Heart right ventricle (tissue), 16 donors: ENCODE data around the gene SH3RF1. TPM values are rescaled to one million over a fixed set of nuclear protein-coding genes. Genes with fewer than 3 reads are reported as not detected.

Experiments used
- ATAC-seq, 8 donors: fragments of 200-7000 bp; cut with Tn5 transposase; one replicate each; pipeline ENCODE4 v1.9.1; 2020; ENCODE audit warnings: mild to moderate bottlenecking in 8 of 8, moderate library complexity in 8 of 8, moderate number of reproducible peaks in 1 of 8
- DNase-seq, 2 donors: peaks; one replicate each; pipeline ENCODE4 v3.0.0-alpha.2; 2020
- H3K27ac ChIP-seq, 10 donors: fragments of 200-600 bp; sonication (generic) in 2 of 10; one replicate each; pipeline versions ENCODE4 v1.5.0 to v1.8.0; 2020 to 2022; ENCODE audit warnings: mild to moderate bottlenecking in 3 of 10
- H3K27me3 ChIP-seq, 7 donors: fragments of 200-600 bp; one replicate each; pipeline ENCODE4 v1.8.0; 2021 to 2022; ENCODE audit warnings: mild to moderate bottlenecking in 2 of 7
- H3K36me3 ChIP-seq, 9 donors: fragments of 200-600 bp; sonication (generic) in 1 of 9; one replicate each; pipeline versions ENCODE4 v1.5.0 to v1.8.0; 2020 to 2022; ENCODE audit warnings: mild to moderate bottlenecking in 2 of 9
- H3K4me1 ChIP-seq, 9 donors: fragments of 200-600 bp; sonication (generic) in 1 of 9; one replicate each; pipeline versions ENCODE4 v1.5.0 to v1.8.0; 2020 to 2022; ENCODE audit warnings: mild to moderate bottlenecking in 4 of 9
- H3K4me3 ChIP-seq, 10 donors: fragments of 200-600 bp; sonication (generic) in 2 of 10; one replicate each; pipeline versions ENCODE4 v1.5.0 to v1.8.0; 2020 to 2022; ENCODE audit warnings: mild to moderate bottlenecking in 7 of 10, moderate library complexity in 2 of 10
- H3K9me3 ChIP-seq, 11 donors: fragments of 200-600 bp in 10 of 11; sonication (generic) in 2 of 11; one replicate each; pipeline versions ENCODE4 v1.5.0 to v1.8.0; 2013 to 2022; ENCODE audit warnings: mild to moderate bottlenecking in 2 of 11, control low read depth in 1 of 11, moderate library complexity in 1 of 11
- WGBS, 2 donors: extraction: QIAGEN DNeasy Blood & Tissue Kit; methylation state at CpG; one replicate each; pipeline ENCODE4 v1.1.7; 2013; ENCODE audit warnings: inconsistent platforms in 1 of 2; 5-methylcytosine and 5-hydroxymethylcytosine counted together
- intact Hi-C, 10 donors: fragments of 100-400 bp; cut with DNase I; formaldehyde crosslinking; loops; one replicate each; pipeline versions ENCODE4 v1.11.1 to v1.14.2; 2022
- polyA plus RNA-seq, 2 donors: library from polyadenylated mRNA; stranded (reverse); fragments of 200-250 nt; gene quantifications; one replicate each; pipeline ENCODE4 v1.2.3, GENCODE V29; 2013
- total RNA-seq, 10 donors: library from RNA; stranded (reverse); fragmentation: NEBNext Ultra II Directional in 3 of 10; extraction: Animal tissue kit (Norgen Biotek cat#: 25700) in 3 of 10; gene quantifications; one replicate each; pipeline versions ENCODE4 v1.2.1 to v1.2.4, GENCODE V29; 2021 to 2023
- TF ChIP-seq, protein P1 (sequence below), 9 donors: fragments of 200-600 bp; sonication (generic) in 2 of 9; IDR thresholded peaks; one replicate each; pipeline versions ENCODE4 v1.5.0 to v1.8.0; 2021 to 2022; ENCODE audit warnings: antibody characterized with exemption in 9 of 9, mild to moderate bottlenecking in 5 of 9, moderate library complexity in 1 of 9
- donor health status: Arrhythmogenic right ventricular cardiomyopathy.
- donor health status: ischemic (EF 13 %, LVEDD 7.1; RV severe dilation, severe dysfunction).
- donor health status: healthy with polysubstance abuse.
- donor health status: DM: no; HTN: yes; CAD: no.
- donor health status: DM: no; HTN: no; CAD: no.
- donor health status: ischemic (EF 25% LVEDD 6.9; RV normal size, moderate dysfunction).
- donor health status: ischemic (EF 25% LVEDD 5.7; RV mildly dilated, moderate dysfunction).
- donor health status: healthy.
- donor health status: DM: yes; HTN: yes; CAD: no.
- donor health status: Ischemic cardiomyopathy.
- donor health status: ischemic (EF 35%, LVEDD 5.7; RV mildly dilated, moderate dysfunction).
- donor health status: nonischemic (EF 11% LVEDD 7.7; RV severe dilation, severe dysfunction).
- donor health status: DM: yes; HTN: yes; CAD: no.
- donor health status: PGD.
- donor health status: ischemic (EF 29% LVEDD 5.4; RV normal size, mild dysfunction).
- donor health status: nonischemic (EF 23%, LVEDD 6.1; RV moderate dilation, normal function).

Gene SH3RF1
- total and polyA plus RNA-seq, 12 donors, result 2.6 to 11.7 (median 8.9) TPM

DNA sequence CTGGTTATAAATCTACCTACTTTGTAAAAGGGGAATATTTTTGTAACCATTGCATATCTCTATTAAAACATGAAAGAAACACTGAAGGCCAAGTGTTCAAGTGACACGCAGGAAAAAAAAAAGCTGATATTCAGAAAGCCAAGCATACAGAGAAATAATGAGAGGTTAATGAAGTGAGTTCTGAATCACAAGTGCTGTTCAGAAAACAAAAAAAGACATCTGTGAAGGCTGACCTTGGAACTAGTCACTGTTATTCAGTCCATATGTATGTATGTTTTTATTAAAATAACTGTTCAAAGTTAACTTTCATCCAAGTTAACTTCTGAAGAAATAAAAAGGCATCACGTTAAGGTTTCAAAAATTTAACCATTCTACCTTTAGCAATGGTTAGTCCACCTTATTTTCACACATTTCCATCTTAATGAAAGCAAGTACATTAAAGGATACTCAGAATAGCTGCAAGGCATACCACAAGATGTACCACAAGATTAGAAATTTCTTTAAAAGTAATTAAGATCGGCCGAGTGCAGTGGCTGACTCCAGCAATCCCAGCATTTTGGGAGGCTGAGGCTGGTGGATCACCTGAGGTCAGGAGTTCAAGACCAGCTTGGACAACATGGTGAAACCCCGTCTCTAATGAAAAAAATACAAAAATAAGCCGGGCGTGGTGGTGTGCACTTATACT, 31.4 kb downstream of the SH3RF1 start:
- H3K9me3 ChIP-seq, result no peaks in the 10 kb centered on the region
- H3K4me1 ChIP-seq, result peaks cover 11 to 63% (median 46%) of the 10 kb centered on the region in 9 donors
- DNase-seq (no peak), ATAC-seq (no peak)
- H3K36me3 ChIP-seq, result no peaks in the 10 kb centered on the region
- WGBS, 2 donors, result 82 to 84% methylated on average over 7 of the region's 7 CpGs
- intact Hi-C loops, result no loop called here
- TF ChIP-seq, protein P1, sequence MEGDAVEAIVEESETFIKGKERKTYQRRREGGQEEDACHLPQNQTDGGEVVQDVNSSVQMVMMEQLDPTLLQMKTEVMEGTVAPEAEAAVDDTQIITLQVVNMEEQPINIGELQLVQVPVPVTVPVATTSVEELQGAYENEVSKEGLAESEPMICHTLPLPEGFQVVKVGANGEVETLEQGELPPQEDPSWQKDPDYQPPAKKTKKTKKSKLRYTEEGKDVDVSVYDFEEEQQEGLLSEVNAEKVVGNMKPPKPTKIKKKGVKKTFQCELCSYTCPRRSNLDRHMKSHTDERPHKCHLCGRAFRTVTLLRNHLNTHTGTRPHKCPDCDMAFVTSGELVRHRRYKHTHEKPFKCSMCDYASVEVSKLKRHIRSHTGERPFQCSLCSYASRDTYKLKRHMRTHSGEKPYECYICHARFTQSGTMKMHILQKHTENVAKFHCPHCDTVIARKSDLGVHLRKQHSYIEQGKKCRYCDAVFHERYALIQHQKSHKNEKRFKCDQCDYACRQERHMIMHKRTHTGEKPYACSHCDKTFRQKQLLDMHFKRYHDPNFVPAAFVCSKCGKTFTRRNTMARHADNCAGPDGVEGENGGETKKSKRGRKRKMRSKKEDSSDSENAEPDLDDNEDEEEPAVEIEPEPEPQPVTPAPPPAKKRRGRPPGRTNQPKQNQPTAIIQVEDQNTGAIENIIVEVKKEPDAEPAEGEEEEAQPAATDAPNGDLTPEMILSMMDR (IDR thresholded peaks at IDR 0.05), result no peak
- H3K27ac ChIP-seq, result no peak overlapping the region
- no peaks in the 10 kb centered on the region for H3K27me3 ChIP-seq
- H3K4me3 ChIP-seq, result no peak overlapping the region

DNA sequence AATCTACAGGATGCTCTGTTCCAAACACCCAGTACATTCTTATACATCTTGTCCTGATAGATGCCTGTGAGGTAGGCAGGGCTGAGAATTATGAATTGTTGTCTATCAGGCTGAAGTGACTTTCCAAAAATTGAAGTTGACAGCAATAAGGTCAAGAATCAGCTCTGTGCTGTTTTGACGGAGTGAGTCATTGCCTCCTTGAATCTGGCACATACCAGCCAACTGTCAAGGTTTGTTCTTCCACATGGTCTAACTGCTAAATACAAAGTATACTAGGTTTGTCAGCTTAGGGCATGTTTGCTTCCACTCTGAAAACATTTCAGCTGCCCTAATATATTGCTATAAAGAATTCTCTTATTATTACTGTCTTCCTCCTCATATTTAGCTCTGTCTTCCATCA, 32.3 kb downstream of the SH3RF1 start:
- ATAC-seq (peak in 6 of 8 donors; percentile 66 to 91 (median 78)), DNase-seq (peak in 1 of 2 donors; percentile 11)
- Histone ChIP-seq H3K4me1 (peaks cover 11 to 58% (median 43%) of the 10 kb centered on the region in 9 donors), H3K27ac (peak overlapping the region in 3 of 10 donors; percentile 9 to 24 (median 16)), H3K36me3 (no peaks in the 10 kb centered on the region), H3K27me3 (no peaks in the 10 kb centered on the region), H3K4me3 (no peak overlapping the region), H3K9me3 (no peaks in the 10 kb centered on the region)
- TF ChIP-seq, protein P1 (IDR thresholded peaks at IDR 0.05), result no peak
- WGBS, 2 donors, result 28 to 39% methylated on average over 1 of the region's 1 CpG
- intact Hi-C loops, result no loop called here

DNA sequence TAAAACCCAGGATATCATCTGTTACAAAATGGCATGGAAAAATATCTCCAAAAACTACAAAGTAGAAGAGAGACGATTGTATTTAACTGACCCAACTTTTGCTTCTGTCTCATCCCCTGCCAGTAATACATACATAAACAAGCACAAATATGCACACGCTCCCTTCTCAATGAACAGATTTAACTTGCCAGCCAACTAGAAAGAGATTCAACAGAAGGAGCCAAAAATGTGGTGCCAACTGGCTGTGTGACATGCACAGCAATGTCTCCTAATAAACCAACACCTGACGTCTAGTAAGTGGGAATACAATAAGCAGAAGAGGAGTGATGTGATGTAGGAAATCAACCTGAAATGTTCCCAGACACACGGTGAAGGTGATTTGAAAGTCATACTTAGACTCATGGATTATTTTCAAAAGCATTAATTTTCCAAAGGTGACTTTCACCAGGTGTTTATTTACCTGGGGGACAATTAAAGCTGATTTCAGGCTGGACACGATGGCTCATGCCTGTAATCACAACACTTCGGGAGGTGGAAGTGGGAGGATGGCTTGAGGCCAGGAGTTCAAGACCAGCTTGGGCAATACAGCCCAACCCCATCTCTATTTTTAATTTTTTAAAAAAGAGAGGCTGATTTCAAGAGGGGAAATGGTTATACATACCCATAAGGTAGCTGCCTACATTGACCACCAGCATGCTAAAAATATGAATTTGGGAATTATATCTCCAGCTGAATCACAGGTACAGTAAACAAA, 33.7 kb downstream of the SH3RF1 start:
- no peak overlapping the region for H3K27ac ChIP-seq
- peaks cover 11 to 54% (median 40%) of the 10 kb centered on the region in 9 donors for H3K4me1 ChIP-seq
- TF ChIP-seq, protein P1 (IDR thresholded peaks at IDR 0.05), result no peak

DNA sequence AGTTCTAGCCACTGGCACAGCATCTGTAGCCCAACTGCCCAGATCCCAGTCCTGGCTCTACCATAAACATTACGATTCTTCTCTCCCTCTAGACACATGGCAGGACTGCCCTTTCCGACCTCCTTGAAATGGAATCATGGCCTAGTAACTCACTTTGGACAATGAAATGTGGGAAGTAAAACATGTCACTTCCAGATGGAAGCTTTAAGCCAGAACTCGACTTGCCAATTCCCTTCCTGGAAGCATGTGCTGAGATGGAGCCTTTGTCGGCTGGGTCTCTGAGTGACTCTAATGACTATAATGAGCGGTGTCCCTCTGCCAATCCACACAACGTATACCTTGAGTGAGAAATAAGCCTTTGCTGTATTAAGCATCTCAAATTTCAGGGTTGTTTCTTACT, 34.7 kb downstream of the SH3RF1 start:
- 67 to 75% methylated on average over 6 of the region's 6 CpGs for WGBS, 2 donors
- TF ChIP-seq, protein P1 (IDR thresholded peaks at IDR 0.05), result no peak
- H3K27me3 ChIP-seq, result no peaks in the 10 kb centered on the region
- H3K36me3 ChIP-seq, result no peaks in the 10 kb centered on the region
- intact Hi-C loops, result no loop called here
- no peak overlapping the region for H3K4me3 ChIP-seq
- no peak overlapping the region for H3K27ac ChIP-seq
- H3K9me3 ChIP-seq, result no peaks in the 10 kb centered on the region
- H3K4me1 ChIP-seq, result peaks cover 11 to 47% (median 34%) of the 10 kb centered on the region in 9 donors
- ATAC-seq (no peak), DNase-seq (no peak)

More for the DNA sequence above, 33.7 kb downstream of the SH3RF1 start:
- Histone ChIP-seq H3K4me3 (no peak overlapping the region), H3K27me3 (no peaks in the 10 kb centered on the region), H3K9me3 (no peaks in the 10 kb centered on the region), H3K36me3 (no peaks in the 10 kb centered on the region)
- intact Hi-C loops, result no loop called here
- WGBS, 2 donors, result 21 to 32% methylated on average over 6 of the region's 6 CpGs
- DNase-seq (peak in 1 of 2 donors; percentile 14), ATAC-seq (peak in 5 of 8 donors; percentile 38 to 63 (median 52))
